Measurements from ENCODE around the gene INTS11.

GRCh38 chr1:1329304-1330210 is 5.1 kb upstream of the INTS11 start:
- TF ChIP-seq EZH2 (IDR thresholded peaks at IDR 0.05) (no peak), POLR2AphosphoS5 (IDR thresholded peaks at IDR 0.05; ENCODE audit: borderline replicate concordance, low read depth, low read length) (no peak)

All from SK-N-MC (cell line).